ENCODE results near the gene NELFCD.
"Not testable (repeated sequence)": the region's sequence is repeated elsewhere in the genome, so short reads cannot be mapped to it uniquely, and the experiment has no call there.

Gene NELFCD

GRCh38 chr20:58980711-58981627 lies at the start of gene NELFCD:
Gene NELFCD (plus strand): TSS chr20:58981256. CDS start chr20:58981310, 54 bp downstream.
- no peaks in the 10 kb centered on the region for H3K9me3 Mint-ChIP-seq
- H3K27me3 Mint-ChIP-seq: no peaks in the 10 kb centered on the region
- peaks cover 29% of the 10 kb centered on the region for H3K4me1 Mint-ChIP-seq
- peaks cover 17% of the 10 kb centered on the region for H3K36me3 Mint-ChIP-seq (ENCODE audit: insufficient read depth)
- DNase-seq (ENCODE audit: low spot score in 2 of 2) (peak; percentile 76 to 78), ATAC-seq (replicated peaks; ENCODE audit: extremely low read depth, poor library complexity, severe bottlenecking) (peak; percentile 55)
- peak within 1 kb of the TSS; percentile 42 for H3K27ac Mint-ChIP-seq (ENCODE audit: low read depth)
- peak within 1 kb of the TSS; percentile 77 for H3K4me3 Mint-ChIP-seq

- Mint-ChIP-seq H3K27me3 (peaks cover 80% of the 10 kb centered on the region), H3K9me3 (no peaks in the 10 kb centered on the region), H3K36me3 (ENCODE audit: insufficient read depth) (peaks cover 1% of the 10 kb centered on the region), H3K4me3 (no peak overlapping the region), H3K4me1 (no peaks in the 10 kb centered on the region), H3K27ac (ENCODE audit: low read depth) (no peak overlapping the region)
- no peak for DNase-seq (ENCODE audit: low spot score in 2 of 2)
- no peak for ATAC-seq (replicated peaks; ENCODE audit: extremely low read depth, poor library complexity, severe bottlenecking)
Observed at GRCh38 chr20:58932170-58932569, 48.9 kb upstream of the NELFCD start.

- H3K9me3 Mint-ChIP-seq: no peaks in the 10 kb centered on the region
- H3K4me1 Mint-ChIP-seq: no peaks in the 10 kb centered on the region
- no peak for DNase-seq (ENCODE audit: low spot score in 2 of 2)
- no peak overlapping the region for H3K4me3 Mint-ChIP-seq
- no peak for ATAC-seq (replicated peaks; ENCODE audit: extremely low read depth, poor library complexity, severe bottlenecking)
- H3K27ac Mint-ChIP-seq (ENCODE audit: low read depth): no peak overlapping the region
- H3K36me3 Mint-ChIP-seq (ENCODE audit: insufficient read depth): no peaks in the 10 kb centered on the region
- H3K27me3 Mint-ChIP-seq: peaks cover 55% of the 10 kb centered on the region
Observed at GRCh38 chr20:58938078-58938477, 43.0 kb upstream of the NELFCD start.

GRCh38 chr20:58938541-58938940 lies 42.5 kb upstream of the NELFCD start:
- Mint-ChIP-seq H3K27ac (ENCODE audit: low read depth) (no peak overlapping the region), H3K27me3 (peaks cover 50% of the 10 kb centered on the region), H3K9me3 (no peaks in the 10 kb centered on the region), H3K36me3 (ENCODE audit: insufficient read depth) (no peaks in the 10 kb centered on the region), H3K4me3 (no peak overlapping the region), H3K4me1 (no peaks in the 10 kb centered on the region)
- ATAC-seq (replicated peaks; ENCODE audit: extremely low read depth, poor library complexity, severe bottlenecking) (no peak), DNase-seq (ENCODE audit: low spot score in 2 of 2) (no peak)

- H3K36me3 Mint-ChIP-seq (ENCODE audit: insufficient read depth): no peaks in the 10 kb centered on the region
- no peak for DNase-seq (ENCODE audit: low spot score in 2 of 2)
- H3K9me3 Mint-ChIP-seq: no peaks in the 10 kb centered on the region
- no peak overlapping the region for H3K27ac Mint-ChIP-seq (ENCODE audit: low read depth)
- peaks cover 21% of the 10 kb centered on the region for H3K27me3 Mint-ChIP-seq
- H3K4me3 Mint-ChIP-seq: no peak overlapping the region
- ATAC-seq (replicated peaks; ENCODE audit: extremely low read depth, poor library complexity, severe bottlenecking): no peak
- H3K4me1 Mint-ChIP-seq: no peaks in the 10 kb centered on the region
Observed at GRCh38 chr20:58941471-58941870, 39.6 kb upstream of the NELFCD start.

- no peak for ATAC-seq (replicated peaks; ENCODE audit: extremely low read depth, poor library complexity, severe bottlenecking)
- DNase-seq (ENCODE audit: low spot score in 2 of 2): no peak
- H3K36me3 Mint-ChIP-seq (ENCODE audit: insufficient read depth): no peaks in the 10 kb centered on the region
- no peak overlapping the region for H3K4me3 Mint-ChIP-seq
- no peaks in the 10 kb centered on the region for H3K4me1 Mint-ChIP-seq
- no peaks in the 10 kb centered on the region for H3K9me3 Mint-ChIP-seq
- no peak overlapping the region for H3K27ac Mint-ChIP-seq (ENCODE audit: low read depth)
- peaks cover 12% of the 10 kb centered on the region for H3K27me3 Mint-ChIP-seq
Observed at GRCh38 chr20:58942549-58942948, 38.5 kb upstream of the NELFCD start.

GRCh38 chr20:58944610-58945009 lies 36.4 kb upstream of the NELFCD start:
- H3K4me1 Mint-ChIP-seq: no peaks in the 10 kb centered on the region
- H3K4me3 Mint-ChIP-seq: no peak overlapping the region
- no peak overlapping the region for H3K27ac Mint-ChIP-seq (ENCODE audit: low read depth)
- no peaks in the 10 kb centered on the region for H3K36me3 Mint-ChIP-seq (ENCODE audit: insufficient read depth)
- no peak for DNase-seq (ENCODE audit: low spot score in 2 of 2)
- peaks cover 20% of the 10 kb centered on the region for H3K27me3 Mint-ChIP-seq
- no peak for ATAC-seq (replicated peaks; ENCODE audit: extremely low read depth, poor library complexity, severe bottlenecking)
- no peaks in the 10 kb centered on the region for H3K9me3 Mint-ChIP-seq

- Mint-ChIP-seq H3K27ac (ENCODE audit: low read depth) (no peak overlapping the region), H3K36me3 (ENCODE audit: insufficient read depth) (no peaks in the 10 kb centered on the region), H3K27me3 (peaks cover 34% of the 10 kb centered on the region), H3K9me3 (no peaks in the 10 kb centered on the region), H3K4me1 (no peaks in the 10 kb centered on the region), H3K4me3 (no peak overlapping the region)
- no peak for ATAC-seq (replicated peaks; ENCODE audit: extremely low read depth, poor library complexity, severe bottlenecking)
- DNase-seq (ENCODE audit: low spot score in 2 of 2): no peak
Observed at GRCh38 chr20:58945965-58946631, 35.0 kb upstream of the NELFCD start.

- ATAC-seq (replicated peaks; ENCODE audit: extremely low read depth, poor library complexity, severe bottlenecking); H3K27ac Mint-ChIP-seq (ENCODE audit: low read depth); H3K4me3 Mint-ChIP-seq; H3K4me1 Mint-ChIP-seq; DNase-seq (ENCODE audit: low spot score in 2 of 2); H3K36me3 Mint-ChIP-seq (ENCODE audit: insufficient read depth); H3K9me3 Mint-ChIP-seq: not testable (repeated sequence)
- H3K27me3 Mint-ChIP-seq: peaks cover 37% of the 10 kb centered on the region
Observed at GRCh38 chr20:58947797-58948388, 33.2 kb upstream of the NELFCD start.

GRCh38 chr20:58950603-58951002 lies 30.5 kb upstream of the NELFCD start:
- Mint-ChIP-seq H3K4me1 (no peaks in the 10 kb centered on the region), H3K4me3 (no peak overlapping the region), H3K27ac (ENCODE audit: low read depth) (no peak overlapping the region), H3K9me3 (no peaks in the 10 kb centered on the region), H3K27me3 (peaks cover 37% of the 10 kb centered on the region), H3K36me3 (ENCODE audit: insufficient read depth) (no peaks in the 10 kb centered on the region)
- ATAC-seq (replicated peaks; ENCODE audit: extremely low read depth, poor library complexity, severe bottlenecking) (no peak), DNase-seq (ENCODE audit: low spot score in 2 of 2) (no peak)

GRCh38 chr20:58953050-58953449 lies 28.0 kb upstream of the NELFCD start:
- Mint-ChIP-seq H3K27ac (ENCODE audit: low read depth) (no peak overlapping the region), H3K4me1 (no peaks in the 10 kb centered on the region), H3K4me3 (no peak overlapping the region), H3K9me3 (no peaks in the 10 kb centered on the region), H3K36me3 (ENCODE audit: insufficient read depth) (no peaks in the 10 kb centered on the region), H3K27me3 (peaks cover 33% of the 10 kb centered on the region)
- ATAC-seq (replicated peaks; ENCODE audit: extremely low read depth, poor library complexity, severe bottlenecking): no peak
- DNase-seq (ENCODE audit: low spot score in 2 of 2): no peak

- H3K4me3 Mint-ChIP-seq: no peak overlapping the region
- H3K4me1 Mint-ChIP-seq: no peaks in the 10 kb centered on the region
- H3K27ac Mint-ChIP-seq (ENCODE audit: low read depth): no peak overlapping the region
- H3K27me3 Mint-ChIP-seq: peaks cover 19% of the 10 kb centered on the region
- no peak for ATAC-seq (replicated peaks; ENCODE audit: extremely low read depth, poor library complexity, severe bottlenecking)
- peaks cover 2% of the 10 kb centered on the region for H3K36me3 Mint-ChIP-seq (ENCODE audit: insufficient read depth)
- H3K9me3 Mint-ChIP-seq: no peaks in the 10 kb centered on the region
- no peak for DNase-seq (ENCODE audit: low spot score in 2 of 2)
Observed at GRCh38 chr20:58956078-58956477, 25.0 kb upstream of the NELFCD start.

Data from central memory CD8-positive, alpha-beta T cell (primary cell).